GM23248 (cell line): Measurements from ENCODE around the gene IER3. TPM values are rescaled to one million over a fixed set of nuclear protein-coding genes. Genes with fewer than 3 reads are reported as not detected.

Experiments
- DNase-seq: peaks from one replicate; pipeline ENCODE4 v3.0.0-alpha.2; 2015
- H2AFZ ChIP-seq: fragments of 200-600 bp; sonication (generic); 2 replicates; pipeline ENCODE4 v1.6.1; 2016; ENCODE audit warnings: antibody characterized with exemption
- H3F3A ChIP-seq: fragments of 200-600 bp; sonication (generic); 2 replicates; pipeline ENCODE4 v1.6.1; 2016; ENCODE audit warnings: mild to moderate bottlenecking, antibody characterized with exemption, mixed run types; ENCODE audit not compliant: insufficient read depth
- H3K27ac ChIP-seq: fragments of 200-600 bp; sonication (generic); 2 replicates; pipeline ENCODE4 v1.5.1; 2016; ENCODE audit warnings: mild to moderate bottlenecking
- H3K27me3 ChIP-seq: fragments of 200-600 bp; sonication (generic); replicated peaks from 2 replicates; pipeline ENCODE4 v1.6.1; 2016; ENCODE audit warnings: mild to moderate bottlenecking; ENCODE audit not compliant: insufficient read depth
- H3K36me3 ChIP-seq: fragments of 200-600 bp; sonication (generic); 2 replicates; pipeline ENCODE4 v1.6.1; 2016; ENCODE audit warnings: low read depth, mild to moderate bottlenecking
- H3K4me1 ChIP-seq: fragments of 200-600 bp; sonication (generic); 2 replicates; pipeline ENCODE4 v1.6.1; 2016; ENCODE audit warnings: mild to moderate bottlenecking; ENCODE audit not compliant: insufficient read depth
- H3K4me2 ChIP-seq: fragments of 200-600 bp; sonication (generic); one replicate; pipeline ENCODE4 v1.6.1; 2016; ENCODE audit warnings: mild to moderate bottlenecking; ENCODE audit not compliant: unreplicated experiment
- H3K4me3 ChIP-seq: fragments of 200-600 bp; sonication (generic); 2 replicates; pipeline ENCODE4 v1.5.1; 2016; ENCODE audit warnings: mild to moderate bottlenecking
- H3K79me2 ChIP-seq: fragments of 200-600 bp; sonication (generic); 2 replicates; pipeline ENCODE4 v1.6.1; 2016; ENCODE audit warnings: mild to moderate bottlenecking; ENCODE audit not compliant: insufficient read depth
- H3K9ac ChIP-seq: fragments of 200-600 bp; sonication (generic); 2 replicates; pipeline ENCODE4 v1.6.1; 2016; ENCODE audit warnings: mild to moderate bottlenecking
- H3K9me2 ChIP-seq: fragments of 200-600 bp; sonication (generic); 2 replicates; pipeline ENCODE4 v1.6.1; 2016; ENCODE audit warnings: mixed run types, mild to moderate bottlenecking, moderate library complexity; ENCODE audit not compliant: insufficient read depth
- H3K9me3 ChIP-seq: fragments of 200-600 bp; sonication (generic); one replicate; pipeline ENCODE4 v1.6.1; 2017; ENCODE audit warnings: low read depth
- H4K20me1 ChIP-seq: fragments of 200-600 bp; sonication (generic); 2 replicates; pipeline ENCODE4 v1.6.0; 2016; ENCODE audit not compliant: insufficient read depth
- EZH2 ChIP-seq: fragments of 200-600 bp; sonication (generic); IDR thresholded peaks from 2 replicates; pipeline ENCODE4 v1.6.1; 2018; ENCODE audit warnings: antibody characterized with exemption, mild to moderate bottlenecking; ENCODE audit not compliant: insufficient read depth, poor library complexity, severe bottlenecking
- EZH2phosphoT487 ChIP-seq: fragments of 200-600 bp; sonication (generic); IDR thresholded peaks from 2 replicates; pipeline ENCODE4 v1.6.1; 2018; ENCODE audit warnings: antibody characterized with exemption, moderate library complexity, mild to moderate bottlenecking, low read depth; ENCODE audit not compliant: insufficient read depth
- WGBS, 2 experiments: methylation state at CpG; one replicate each; pipeline ENCODE4 v1.1.6; 2015 to 2017; ENCODE audit warnings: low lambda C conversion rate in 2 of 2, low coverage in 1 of 2; ENCODE audit errors: missing lambda C conversion rate in 2 of 2; 5-methylcytosine and 5-hydroxymethylcytosine counted together
- in situ Hi-C: fragments of 300-500 bp; cut with MboI; formaldehyde crosslinking; loops from 2 replicates; pipeline ENCODE4 v1.15.0; 2020
- polyA plus RNA-seq: library from polyadenylated mRNA; unstranded; fragments of >200 nt; fragmentation: Nextera tagmentation; extraction: Ambion mirVana; gene quantifications from 2 replicates; pipeline ENCODE4 v1.2.1, GENCODE V29; 2016
- total RNA-seq: library from RNA; depleted of rRNA; stranded (reverse); fragments of >200 nt; shearing (Covaris generic); gene quantifications from 2 replicates; pipeline ENCODE4 v1.2.3, GENCODE V29; 2014

Gene IER3
- total and polyA plus RNA-seq, 2 experiments from 2014 or later: 82.1 to 148 TPM

- Histone ChIP-seq H3K9ac (no peak overlapping the region), H3K4me1 (no peaks in the 10 kb centered on the region), H3K4me3 (no peak overlapping the region), H3K36me3 (no peaks in the 10 kb centered on the region), H3K79me2 (no peaks in the 10 kb centered on the region), H3F3A (0 out of 2 replicates have a peak, but pooled peaks cover 7% of the 10 kb centered on the region), H4K20me1 (no peaks in the 10 kb centered on the region), H3K9me3 (no peaks in the 10 kb centered on the region), H2AFZ (no peak overlapping the region), H3K27ac (no peak overlapping the region), H3K4me2 (no peak overlapping the region), H3K27me3 (no peaks in the 10 kb centered on the region), H3K9me2 (no peaks in the 10 kb centered on the region)
- in situ Hi-C loops: no loop called here
- 91 to 92% methylated on average over 1 of the region's 1 CpG for WGBS, 2 experiments
- TF ChIP-seq EZH2phosphoT487: no peak
- TF ChIP-seq EZH2: no peak
- DNase-seq: no peak
These were observed 45.3 kb upstream of the IER3 start for GRCh38 chr6:30789606-30790005.

DNA sequence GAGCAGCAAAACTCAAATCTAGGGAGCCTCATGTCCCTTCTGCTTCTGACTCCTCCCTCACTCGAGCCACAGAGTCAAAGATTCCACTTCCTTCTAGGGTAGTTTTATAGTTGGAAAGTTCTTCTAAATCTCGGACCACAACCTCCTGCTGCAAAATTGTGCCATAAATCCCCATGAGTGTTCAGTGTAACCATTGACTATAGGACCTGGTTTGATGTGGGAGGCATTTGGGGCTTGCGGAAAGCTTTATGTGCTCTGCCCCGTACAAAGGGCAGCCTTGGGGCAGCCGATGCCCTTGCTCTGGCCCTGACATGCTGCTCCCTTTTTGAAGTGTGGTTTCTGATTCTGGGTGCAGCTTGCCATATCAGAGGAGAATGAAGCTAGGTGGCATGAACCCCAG lies 43.6 kb upstream of the IER3 start:
- TF ChIP-seq EZH2phosphoT487 (no peak), EZH2 (no peak)
- in situ Hi-C loops: no loop called here
- Histone ChIP-seq H2AFZ (no peak overlapping the region), H3K4me2 (no peak overlapping the region), H3K27me3 (no peaks in the 10 kb centered on the region), H3K27ac (no peak overlapping the region), H3F3A (peaks cover 5% of the 10 kb centered on the region), H3K9me3 (no peaks in the 10 kb centered on the region), H3K9me2 (no peaks in the 10 kb centered on the region), H3K4me1 (peaks cover 5% of the 10 kb centered on the region), H3K9ac (no peak overlapping the region), H3K79me2 (no peaks in the 10 kb centered on the region), H3K36me3 (no peaks in the 10 kb centered on the region), H4K20me1 (no peaks in the 10 kb centered on the region), H3K4me3 (no peak overlapping the region)
- WGBS, 2 experiments: 94 to 97% methylated on average over 5 of the region's 5 CpGs
- DNase-seq: no peak

GRCh38 chr6:30782425-30783014 lies 38.2 kb upstream of the IER3 start:
- peak; percentile 88 for DNase-seq
- TF ChIP-seq EZH2: no peak
- no peak for TF ChIP-seq EZH2phosphoT487
- Histone ChIP-seq H3K4me3 (peak overlapping the region; percentile 50), H2AFZ (no peak overlapping the region), H4K20me1 (no peaks in the 10 kb centered on the region), H3K4me1 (peaks cover 43% of the 10 kb centered on the region), H3K27ac (peak overlapping the region; percentile 99), H3K4me2 (peak overlapping the region; percentile 89), H3K36me3 (no peaks in the 10 kb centered on the region), H3K27me3 (no peaks in the 10 kb centered on the region), H3K9ac (peak overlapping the region; percentile 85), H3F3A (peaks cover 40% of the 10 kb centered on the region), H3K9me3 (no peaks in the 10 kb centered on the region), H3K79me2 (no peaks in the 10 kb centered on the region), H3K9me2 (no peaks in the 10 kb centered on the region)
- in situ Hi-C loops: no loop called here

DNA sequence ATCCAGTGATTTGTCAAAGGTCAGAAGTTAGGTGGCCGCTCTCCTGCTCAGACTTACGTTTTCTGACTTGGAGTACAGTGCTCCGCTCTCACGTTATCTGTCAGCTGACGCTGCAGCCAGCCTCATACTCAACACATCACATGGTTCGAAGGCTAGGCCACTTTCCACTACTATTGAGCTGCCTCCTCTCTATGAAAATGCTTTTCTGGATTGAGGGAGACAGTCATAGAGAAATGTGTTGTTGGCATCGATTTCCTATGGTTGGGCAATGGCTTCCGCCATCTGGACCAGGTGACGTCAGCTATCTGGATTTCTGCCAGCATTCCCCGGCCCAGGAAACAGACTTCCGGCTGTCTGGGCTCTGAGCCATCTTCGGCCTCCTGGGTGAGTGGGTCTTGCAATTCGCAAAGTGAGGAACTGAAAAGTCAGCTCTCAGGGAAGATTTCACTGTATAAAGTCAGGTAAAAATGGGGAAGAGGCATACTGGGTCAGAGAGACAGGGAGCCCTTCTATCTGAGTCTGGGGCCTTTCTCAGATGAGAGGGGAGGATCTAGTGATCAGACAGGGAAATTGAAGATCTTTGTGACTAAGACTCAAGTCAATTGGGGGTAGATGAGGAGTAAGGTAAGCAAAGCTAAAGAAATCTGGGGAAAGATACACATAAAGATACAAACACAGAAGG lies 37.5 kb upstream of the IER3 start:
- Histone ChIP-seq H3K9ac (peak overlapping the region; percentile 85), H3K36me3 (no peaks in the 10 kb centered on the region), H3K4me3 (peak overlapping the region; percentile 54), H2AFZ (0 out of 2 replicates have a peak overlapping the region, but pooled peaks have one; percentile 1), H3K79me2 (no peaks in the 10 kb centered on the region), H3K27me3 (no peaks in the 10 kb centered on the region), H3K9me3 (no peaks in the 10 kb centered on the region), H3K9me2 (no peaks in the 10 kb centered on the region), H4K20me1 (no peaks in the 10 kb centered on the region), H3K27ac (peak overlapping the region; percentile 99), H3K4me1 (peaks cover 43% of the 10 kb centered on the region), H3K4me2 (peak overlapping the region; percentile 89), H3F3A (peaks cover 40% of the 10 kb centered on the region)
- no peak for DNase-seq
- in situ Hi-C loops: no loop called here
- WGBS, 2 experiments: 0 to 1% methylated on average over 13 of the region's 13 CpGs
- TF ChIP-seq EZH2: no peak
